HG03025 (cell line): ENCODE measurements around the gene CRMP1.

Source experiments
- ATAC-seq: cut with Tn5 transposase; IDR thresholded peaks from one replicate; pipeline ENCODE4 v1.9.1; 2021; ENCODE audit warnings: mild to moderate bottlenecking, moderate library complexity; ENCODE audit not compliant: unreplicated experiment, low FRiP score

CRMP1 gene

GRCh38 chr4:5893004-5893580 lies at the start of gene CRMP1:
Gene CRMP1, minus strand, starts transcription at chr4:5893086. Its CDS starts 117 bp downstream, at chr4:5892969.
- no peak for ATAC-seq

GRCh38 chr4:5941601-5942000 lies 48.7 kb upstream of the CRMP1 start:
- ATAC-seq = no peak

DNA sequence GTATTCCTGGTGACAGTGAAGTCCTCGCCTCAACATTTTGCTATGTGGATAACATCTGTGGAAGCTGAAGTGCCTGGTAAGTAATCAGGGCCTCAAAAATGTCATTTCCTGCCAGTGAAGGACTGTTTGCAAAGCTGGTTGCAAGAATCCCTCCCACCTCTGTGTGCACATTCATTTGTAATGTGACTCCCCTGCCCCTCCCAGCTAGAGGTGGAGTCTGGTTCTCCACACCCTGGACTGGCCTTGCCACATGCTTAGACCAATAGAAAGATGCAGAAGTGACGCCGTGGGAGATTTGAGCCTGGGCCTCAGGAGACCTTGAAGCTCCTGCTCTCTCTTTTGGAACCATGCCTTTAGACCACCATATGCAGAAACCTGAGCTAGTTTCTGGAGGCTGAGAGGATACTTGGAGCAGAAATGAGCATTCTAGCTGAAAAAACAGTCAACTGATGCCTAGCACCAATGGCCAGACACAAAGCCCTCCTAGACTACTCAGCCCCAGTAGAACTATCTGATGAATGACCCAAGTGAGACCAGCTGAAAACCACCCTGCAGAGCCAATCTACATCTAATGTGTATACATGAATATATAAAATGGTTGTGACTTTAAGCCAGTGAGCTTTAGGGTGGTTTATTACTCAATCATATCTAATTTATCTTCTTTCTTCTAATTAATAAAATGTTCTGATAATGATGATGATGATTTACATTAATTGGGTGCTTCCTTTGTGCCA lies 47.8 kb upstream of the CRMP1 start:
- no peak for ATAC-seq

DNA sequence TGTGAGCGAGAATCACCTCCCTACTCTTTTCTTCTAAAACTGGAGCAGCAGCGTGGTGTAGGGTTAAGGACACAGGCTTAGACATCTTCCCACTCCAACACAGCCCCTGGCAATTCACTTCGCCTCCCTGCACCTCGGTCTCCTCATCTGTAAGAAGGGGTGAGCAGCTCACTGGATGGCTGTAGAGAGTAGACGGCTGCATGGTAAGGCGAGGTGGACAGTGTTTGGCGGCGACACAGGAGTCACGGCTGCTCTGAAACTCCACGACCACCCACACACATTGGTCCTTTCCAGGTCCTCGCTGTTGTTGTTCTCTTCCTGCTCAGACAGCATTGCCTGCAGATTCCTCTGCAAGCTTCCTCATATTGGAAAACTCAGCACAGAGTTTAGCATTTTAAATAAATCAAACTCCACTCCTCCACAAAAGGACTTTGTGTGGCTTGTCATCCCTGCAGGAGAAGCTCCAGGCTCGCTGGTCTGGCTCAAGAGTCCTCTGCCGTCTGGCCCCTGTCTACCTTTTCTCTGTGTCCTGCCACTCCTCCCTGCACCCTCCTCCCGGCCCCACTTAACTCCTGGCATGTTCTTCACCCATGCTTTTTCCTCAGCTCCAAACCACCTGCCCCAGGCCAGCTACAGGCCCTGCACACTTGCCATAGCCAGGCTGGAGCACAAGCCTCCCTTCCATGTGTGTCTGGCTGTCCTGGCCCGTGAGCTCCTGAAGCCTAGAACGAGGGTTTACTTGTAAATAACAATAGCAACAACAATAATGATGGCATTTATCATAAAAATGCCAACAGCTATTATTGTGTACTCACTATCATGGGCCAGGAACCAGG lies 41.3 kb upstream of the CRMP1 start:
- ATAC-seq = no peak

DNA sequence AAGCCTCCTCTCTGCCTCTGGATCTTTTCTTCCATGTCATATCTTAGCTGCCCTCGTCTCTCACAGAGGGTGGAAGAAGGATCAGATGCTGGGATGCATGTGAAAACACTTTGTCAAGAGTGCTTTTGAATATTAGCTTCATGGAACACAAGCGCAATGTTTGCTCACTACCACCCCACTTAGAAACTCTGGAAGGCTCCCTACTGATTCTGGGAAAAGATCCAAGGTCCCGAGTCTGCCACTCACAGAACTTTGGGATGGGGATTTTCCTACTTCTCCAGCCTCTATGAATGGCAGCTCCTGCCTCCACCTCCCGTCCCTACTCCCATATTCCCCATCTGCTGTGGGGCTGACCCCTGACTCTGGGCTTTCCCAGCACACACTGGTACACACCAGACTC lies 40.2 kb upstream of the CRMP1 start:
- no peak for ATAC-seq

- ATAC-seq = no peak
Observed at GRCh38 chr4:5932035-5932568, 39.2 kb upstream of the CRMP1 start.

DNA sequence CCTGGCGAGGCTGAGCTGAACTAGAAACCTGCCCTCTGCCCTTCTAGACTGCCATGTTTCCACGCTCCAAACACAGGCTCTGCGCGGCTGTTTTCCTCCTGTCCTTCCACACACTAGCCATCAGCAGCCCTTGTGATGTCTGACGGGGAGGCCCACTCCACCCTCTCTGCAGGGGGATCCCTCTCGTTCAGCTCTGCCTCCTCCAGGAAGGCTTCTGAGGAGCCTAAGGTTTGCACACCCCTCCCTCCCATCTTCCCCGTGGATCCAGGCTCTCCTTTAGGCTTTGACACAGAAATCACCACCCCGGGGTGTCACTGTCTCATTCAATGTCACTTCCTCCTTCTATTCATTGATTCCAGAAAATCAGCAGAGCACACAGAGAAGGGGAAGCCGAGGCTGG lies 38.6 kb upstream of the CRMP1 start:
- no peak for ATAC-seq

DNA sequence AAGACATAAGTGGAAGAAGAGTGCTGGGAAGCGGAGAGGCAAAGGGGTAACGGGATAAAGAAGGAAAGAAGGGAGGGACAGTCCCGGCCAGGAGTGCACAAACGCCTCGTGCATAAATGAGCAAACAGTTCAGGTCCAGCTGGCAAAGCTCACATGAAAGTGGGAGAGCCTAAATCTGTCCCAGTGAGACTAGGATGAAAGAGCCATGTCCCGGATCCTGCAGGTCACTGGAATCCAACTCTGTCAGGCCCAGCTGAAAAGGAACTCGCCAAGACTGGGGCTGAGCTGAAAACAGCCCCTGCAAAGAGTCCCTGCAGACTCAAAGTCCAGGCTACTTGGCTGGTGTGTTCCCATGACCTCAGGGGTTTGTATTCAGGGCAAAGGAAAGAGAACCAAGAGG lies 38.0 kb upstream of the CRMP1 start:
- ATAC-seq = no peak

- ATAC-seq = no peak
Observed at GRCh38 chr4:5930456-5930855, 37.6 kb upstream of the CRMP1 start.

DNA sequence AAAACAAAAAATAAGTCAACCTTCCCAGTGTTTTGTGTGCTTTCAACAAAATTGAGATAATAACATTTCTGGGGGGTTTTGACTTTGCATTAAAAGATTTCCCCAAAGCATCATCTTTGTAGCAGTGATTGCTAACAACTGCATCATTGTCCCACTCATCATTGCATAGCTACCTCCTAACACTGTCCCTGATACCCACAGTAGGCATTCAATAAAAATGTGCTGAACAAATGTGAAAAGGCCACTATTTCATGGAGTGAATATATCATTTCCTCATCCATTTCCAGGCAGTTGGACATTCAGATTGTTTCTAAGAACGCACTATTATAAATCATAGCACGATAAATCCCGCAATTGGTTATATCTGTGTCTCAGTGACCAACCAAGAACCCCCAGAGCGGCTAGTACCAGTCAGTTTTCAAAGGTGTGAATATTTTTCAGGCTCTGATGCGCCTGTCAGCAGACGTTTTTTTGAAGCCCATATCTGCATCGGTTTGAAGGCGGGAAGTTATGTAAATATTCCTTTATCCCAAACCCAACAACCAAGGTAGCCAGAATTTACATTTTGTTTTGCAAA lies 36.0 kb upstream of the CRMP1 start:
- no peak for ATAC-seq

- no peak for ATAC-seq
Observed at GRCh38 chr4:5928274-5928673, 35.4 kb upstream of the CRMP1 start.

DNA sequence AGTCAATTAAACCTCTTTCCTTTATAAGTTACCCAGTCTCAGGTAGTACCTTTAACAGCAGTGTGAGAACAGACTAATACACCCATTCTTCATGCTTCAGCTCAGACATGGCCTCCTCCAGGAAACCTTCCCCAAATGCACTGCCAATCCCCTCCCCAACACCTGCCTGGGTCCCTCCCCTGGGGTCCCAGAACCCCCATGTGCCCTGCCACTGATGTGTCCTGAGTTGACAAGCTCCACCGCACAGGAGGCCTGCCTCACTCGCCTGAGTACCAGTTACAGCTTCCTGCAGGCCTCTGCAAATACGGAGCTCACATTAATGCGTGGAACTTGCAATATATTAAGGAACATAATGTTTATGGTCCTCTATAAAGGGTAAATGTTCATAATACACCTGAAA lies 34.9 kb upstream of the CRMP1 start:
- ATAC-seq = no peak

- no peak for ATAC-seq
Observed at GRCh38 chr4:5927116-5927515, 34.2 kb upstream of the CRMP1 start.

DNA sequence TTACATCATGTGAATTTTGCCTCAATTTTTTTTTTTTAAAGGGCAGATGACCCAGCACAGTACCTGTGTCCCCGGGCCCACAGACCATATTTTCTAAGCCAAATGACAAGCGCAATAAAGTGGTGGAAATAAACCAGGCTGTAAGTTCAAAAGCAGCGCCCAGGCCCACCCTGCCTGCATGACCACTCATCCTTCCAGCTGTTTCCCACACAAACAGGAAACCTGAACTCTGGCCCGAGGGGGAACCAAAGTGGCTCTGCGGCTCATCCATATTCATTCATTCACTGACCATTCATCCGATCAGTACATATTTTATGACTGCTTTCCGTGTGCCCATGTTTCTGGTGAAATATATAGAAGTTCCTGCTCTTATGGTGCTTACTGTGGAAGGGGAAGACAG lies 33.7 kb upstream of the CRMP1 start:
- ATAC-seq = no peak

DNA sequence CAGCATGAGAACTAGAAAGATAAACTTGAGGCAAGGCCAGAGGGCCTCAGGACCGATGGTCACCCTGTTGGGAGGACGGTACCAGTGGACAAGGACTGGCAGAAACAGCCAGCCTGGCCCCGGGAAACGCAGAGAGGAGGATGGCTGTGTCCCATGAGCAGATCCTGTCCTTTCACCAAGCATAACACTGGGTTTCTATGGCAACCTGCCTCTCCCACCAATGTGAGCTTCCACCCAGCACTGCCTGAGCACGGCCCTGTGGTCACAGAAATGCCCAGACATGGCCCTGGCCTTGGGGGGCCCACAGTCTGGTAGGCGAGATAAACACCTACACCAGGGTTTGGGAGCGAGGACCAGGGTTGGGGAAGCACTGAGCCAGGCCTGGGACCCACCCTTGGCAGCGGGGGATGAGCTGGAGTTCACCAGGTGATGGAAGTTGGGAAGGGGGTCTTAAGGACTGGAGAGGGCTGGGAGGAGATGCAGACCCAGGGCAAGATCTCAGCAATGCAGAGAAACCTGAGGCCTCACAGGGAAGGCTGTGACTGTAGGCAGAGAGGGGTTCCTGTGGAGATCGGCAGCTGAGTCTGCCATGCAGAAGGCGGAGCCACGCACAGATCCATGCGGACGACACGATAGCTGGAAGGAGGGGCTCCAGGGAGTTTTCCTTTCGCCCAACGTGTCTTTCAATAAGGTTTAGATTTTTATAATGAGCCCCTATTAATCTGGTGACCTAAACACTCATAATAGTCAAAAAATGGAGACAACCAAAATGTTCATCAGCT lies 32.7 kb upstream of the CRMP1 start:
- no peak for ATAC-seq

DNA sequence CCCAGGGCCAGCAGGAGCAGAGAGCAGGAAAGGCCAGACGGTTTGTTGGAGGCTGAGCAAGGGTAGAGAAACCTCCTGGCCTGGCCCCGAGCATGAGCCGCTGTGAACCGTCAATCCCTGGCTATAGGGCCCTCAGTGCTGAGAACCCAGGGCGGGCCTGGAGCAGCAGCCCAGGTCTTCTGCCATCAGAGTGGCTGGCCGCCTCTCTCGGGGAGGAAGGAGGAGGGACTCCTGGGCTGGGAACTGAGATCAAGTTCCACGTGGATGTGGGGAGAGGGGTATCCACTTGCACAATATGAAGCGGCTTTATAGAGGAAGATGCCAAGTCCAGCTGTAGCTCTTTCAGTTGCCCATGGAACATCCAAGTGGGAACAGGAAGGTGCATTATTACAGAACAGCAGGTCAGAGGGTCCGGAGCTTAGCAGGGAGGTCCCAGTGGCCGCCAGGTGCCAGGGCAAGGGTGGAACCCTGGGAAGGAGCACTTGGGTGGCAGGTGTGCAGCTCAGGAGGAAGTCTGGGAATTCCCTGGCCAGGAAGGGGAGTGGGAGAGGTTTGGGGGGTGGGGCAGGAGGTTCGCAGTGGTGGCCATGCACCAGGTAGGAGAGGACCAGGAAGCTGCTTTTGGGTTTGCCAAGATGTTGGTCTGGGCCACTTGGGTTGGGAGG lies 31.7 kb upstream of the CRMP1 start:
- no peak for ATAC-seq

DNA sequence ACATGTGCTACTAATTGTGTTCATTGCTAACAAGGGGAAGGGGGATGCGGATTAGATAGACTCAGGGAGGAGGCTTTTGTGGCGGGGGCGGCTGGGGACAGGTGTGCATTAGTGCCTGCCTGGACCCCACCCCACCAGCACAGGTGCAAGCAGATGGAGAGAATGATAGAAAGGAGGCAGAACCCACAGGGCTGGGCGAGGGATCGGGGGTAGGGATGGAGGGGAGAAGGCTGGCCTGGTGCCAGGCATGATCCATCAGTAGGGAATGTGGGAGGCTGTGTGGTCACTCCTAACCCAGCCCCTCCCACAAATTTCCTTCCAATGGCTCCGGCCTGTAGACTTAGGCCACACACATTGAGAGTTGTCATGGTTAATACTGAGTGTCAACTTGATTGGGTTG lies 30.5 kb upstream of the CRMP1 start:
- no peak for ATAC-seq

DNA sequence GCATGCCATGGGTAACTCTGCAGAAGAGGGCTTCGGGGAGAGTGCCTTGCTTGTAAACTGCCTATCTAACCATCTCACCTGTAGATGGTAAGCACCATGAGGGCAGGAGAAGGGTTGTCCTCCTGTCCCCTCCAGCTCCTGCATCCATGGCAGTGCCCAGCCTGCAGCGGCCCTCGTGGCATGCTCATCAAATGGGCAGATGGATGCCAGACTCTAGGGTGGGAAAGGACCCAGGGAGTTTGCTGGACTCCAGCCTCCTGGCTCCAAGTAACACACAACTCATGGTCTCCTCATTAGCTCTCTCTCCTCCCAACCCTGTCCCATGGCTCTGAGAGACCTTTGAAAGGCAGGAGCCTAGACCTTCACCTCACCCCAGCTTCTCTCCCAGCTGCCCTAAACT lies 29.7 kb upstream of the CRMP1 start:
- no peak for ATAC-seq

DNA sequence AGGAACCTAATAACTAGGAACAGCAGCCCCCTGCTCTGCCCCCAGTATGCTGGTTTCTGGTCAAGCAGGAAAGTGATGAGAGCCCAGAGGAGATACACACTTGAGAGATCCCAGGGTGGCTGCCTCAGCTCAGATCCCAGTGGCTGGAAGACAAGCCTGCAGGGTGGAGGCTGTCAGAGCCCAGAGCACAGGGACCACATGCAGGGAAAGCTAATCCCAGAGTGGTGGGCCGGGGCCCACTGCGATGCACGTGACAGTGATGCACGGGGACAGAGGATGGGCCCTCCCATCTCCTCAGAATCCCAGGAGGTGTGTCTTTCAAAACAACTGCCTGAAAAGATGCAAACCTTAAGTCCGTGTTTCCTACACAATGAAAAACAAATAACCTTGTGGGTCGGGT lies 29.1 kb upstream of the CRMP1 start:
- ATAC-seq = no peak
